Measurements from ENCODE around the gene MINK1.

- TF ChIP-seq POLR2A (IDR thresholded peaks at IDR 0.05; ENCODE audit: low read length) (no peak), GATA1 (IDR thresholded peaks at IDR 0.05; ENCODE audit: low read depth, low read length) (no peak)
These were observed 112.8 kb downstream of the MINK1 start for GRCh38 chr17:4945944-4946280.

Data from erythroblast (primary cell).